CD4-positive, alpha-beta T cell treated with Interleukin-4 for 1 hour (primary cell): Measurements from ENCODE around the gene LRFN4.

Experiments
- DNase-seq, 2 donors: peaks; one replicate each; pipeline ENCODE4 v3.0.0-alpha.2; 2020 to 2022

The LRFN4 gene

DNA sequence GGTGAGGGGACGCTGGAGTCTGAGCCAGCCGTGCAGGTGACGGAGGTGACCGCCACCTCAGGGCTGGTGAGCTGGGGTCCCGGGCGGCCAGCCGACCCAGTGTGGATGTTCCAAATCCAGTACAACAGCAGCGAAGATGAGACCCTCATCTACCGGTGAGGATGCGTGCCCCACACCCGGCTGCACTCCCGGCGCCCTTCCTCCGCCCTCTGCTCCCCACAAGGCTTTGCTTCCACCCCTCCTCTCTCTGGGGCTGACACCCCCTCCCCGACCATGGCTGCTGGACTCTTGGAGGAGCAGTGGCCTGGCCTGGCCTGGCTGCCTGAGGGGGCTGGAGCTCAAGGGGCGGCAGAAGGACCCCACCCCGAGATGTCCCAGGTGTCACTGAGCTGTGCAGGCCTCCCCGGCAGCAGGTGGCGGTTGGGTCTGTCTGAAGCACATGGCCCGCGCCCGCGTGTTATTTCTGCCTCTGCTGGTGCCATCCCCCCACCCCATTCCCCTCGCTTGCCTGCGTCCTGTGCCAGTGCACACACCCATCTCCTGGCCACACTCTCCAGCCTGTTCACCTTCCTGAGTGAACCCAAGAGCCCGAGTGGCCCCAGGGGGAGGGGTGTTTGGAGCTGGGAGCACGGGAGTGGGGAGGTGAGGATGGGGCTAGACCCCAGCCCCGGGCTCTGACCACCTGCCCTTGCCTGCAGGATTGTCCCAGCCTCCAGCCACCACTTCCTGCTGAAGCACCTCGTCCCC, 2.2 kb downstream of the LRFN4 start:
- no peak for DNase-seq

DNA sequence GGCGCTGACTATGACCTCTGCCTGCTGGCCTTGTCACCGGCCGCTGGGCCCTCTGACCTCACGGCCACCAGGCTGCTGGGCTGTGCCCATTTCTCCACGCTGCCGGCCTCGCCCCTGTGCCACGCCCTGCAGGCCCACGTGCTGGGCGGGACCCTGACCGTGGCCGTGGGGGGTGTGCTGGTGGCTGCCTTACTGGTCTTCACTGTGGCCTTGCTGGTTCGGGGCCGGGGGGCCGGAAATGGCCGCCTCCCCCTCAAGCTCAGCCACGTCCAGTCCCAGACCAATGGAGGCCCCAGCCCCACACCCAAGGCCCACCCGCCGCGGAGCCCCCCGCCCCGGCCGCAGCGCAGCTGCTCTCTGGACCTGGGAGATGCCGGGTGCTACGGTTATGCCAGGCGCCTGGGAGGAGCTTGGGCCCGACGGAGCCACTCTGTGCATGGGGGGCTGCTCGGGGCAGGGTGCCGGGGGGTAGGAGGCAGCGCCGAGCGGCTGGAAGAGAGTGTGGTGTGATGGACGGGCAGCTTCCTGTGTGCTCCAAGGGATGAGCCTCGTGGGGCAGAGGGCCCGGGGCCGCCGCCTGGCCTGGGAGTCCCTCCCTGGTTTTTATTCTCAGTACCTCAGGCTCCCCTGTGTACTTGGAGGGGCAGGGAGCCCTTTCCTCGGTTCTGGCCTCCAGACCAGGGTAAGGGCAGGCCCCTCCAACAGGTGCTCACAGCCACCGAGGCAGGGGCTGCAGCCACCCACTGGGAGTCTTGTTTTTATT, 3.0 kb downstream of the LRFN4 start:
- DNase-seq, result no peak

GRCh38 chr11:66860449-66860831, 3.6 kb downstream of the LRFN4 start:
- no peak for DNase-seq

GRCh38 chr11:66861038-66861773, 4.3 kb downstream of the LRFN4 start:
- no peak for DNase-seq

GRCh38 chr11:66861774-66862558, 5.1 kb downstream of the LRFN4 start:
- no peak for DNase-seq

GRCh38 chr11:66862559-66863037, 5.7 kb downstream of the LRFN4 start:
- no peak for DNase-seq

- no peak for DNase-seq
These were observed 6.7 kb downstream of the LRFN4 start for GRCh38 chr11:66863428-66864125.

- no peak for DNase-seq
These were observed 7.5 kb downstream of the LRFN4 start for GRCh38 chr11:66864172-66864901.

GRCh38 chr11:66864924-66865697, 8.2 kb downstream of the LRFN4 start:
- no peak for DNase-seq

- DNase-seq, result no peak
These were observed 9.1 kb downstream of the LRFN4 start for GRCh38 chr11:66866007-66866406.

DNA sequence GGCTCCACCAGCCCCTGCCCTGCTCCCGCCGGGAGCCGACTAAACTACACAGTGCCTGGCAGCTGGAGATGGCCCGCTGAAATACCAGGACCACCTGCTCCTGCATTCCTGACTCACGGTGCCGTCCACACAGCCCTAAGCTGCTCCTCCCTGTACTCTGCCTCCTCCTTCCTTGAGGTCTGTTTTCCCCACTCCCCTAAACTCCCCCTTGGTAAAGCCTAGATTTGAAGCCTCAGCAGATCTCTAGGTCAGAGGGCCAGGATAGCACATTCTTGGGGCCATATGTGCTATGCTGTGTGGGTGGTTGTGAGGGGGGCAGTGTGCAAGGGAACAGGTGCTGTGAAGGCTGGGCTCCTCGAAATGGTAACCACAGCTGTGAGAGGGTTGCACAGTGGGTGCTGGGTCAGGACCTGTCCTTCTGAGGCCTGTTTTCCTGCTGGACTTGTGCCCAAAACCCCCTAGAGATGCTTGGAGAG, 9.7 kb downstream of the LRFN4 start:
- DNase-seq, result no peak

DNA sequence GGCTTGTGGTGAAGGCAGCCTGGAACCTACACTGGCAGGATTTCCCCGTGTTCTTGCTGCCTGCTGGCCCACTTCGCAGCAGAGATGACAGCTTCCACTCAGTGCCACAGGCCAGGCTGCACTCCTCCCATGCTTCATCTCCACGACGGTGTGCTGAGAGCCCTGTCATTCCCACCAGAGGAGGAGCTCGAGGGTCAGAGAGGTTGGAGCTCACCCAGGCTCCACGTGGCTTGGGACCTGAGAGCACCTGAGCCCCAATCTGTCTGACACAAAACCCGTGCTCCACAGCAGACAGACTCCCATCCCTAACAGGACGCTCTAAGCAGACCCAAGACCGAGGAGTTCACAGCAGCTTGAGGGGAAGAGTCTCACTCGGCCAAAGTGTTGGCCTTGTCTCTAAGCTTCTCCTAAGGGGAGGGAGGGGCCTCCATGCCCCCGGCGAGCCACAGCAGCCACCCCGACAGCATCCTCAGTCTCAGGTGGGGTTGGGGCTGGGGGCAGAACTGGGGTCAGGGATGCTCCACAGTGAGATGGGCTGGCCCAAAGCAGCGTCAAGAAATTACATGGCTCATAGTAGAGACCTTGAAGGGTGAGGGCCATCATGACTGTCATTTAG, 10.7 kb downstream of the LRFN4 start:
- DNase-seq, result no peak

DNA sequence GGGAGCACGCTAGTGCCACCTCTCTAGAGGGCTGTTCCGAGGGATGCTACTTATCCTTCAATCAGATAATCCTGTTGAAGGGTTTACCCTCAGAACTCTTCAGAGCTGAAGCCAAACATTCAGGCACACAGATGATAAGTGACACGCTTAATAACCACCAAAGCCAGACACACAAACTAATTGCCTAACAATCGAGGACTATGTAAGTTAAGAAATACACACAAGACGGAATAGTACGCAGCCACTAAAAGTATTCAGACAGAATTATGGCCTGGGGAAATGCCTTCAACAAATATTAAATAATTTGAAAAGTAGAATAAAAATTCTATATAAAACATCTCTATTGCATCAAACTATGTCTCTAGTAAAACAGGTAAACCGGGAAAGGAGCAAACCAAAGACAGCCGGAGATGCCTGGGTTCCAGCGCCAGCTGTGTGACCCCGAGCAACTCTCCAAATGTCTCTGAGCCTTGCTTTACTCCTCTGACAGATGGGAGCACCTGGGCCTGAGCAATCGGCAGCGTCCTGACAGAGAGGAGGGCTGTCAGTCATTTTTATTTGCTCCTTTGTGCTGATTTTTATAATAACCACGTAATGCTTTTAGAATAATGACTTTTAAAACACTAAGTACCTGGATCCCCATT, 11.3 kb downstream of the LRFN4 start:
- DNase-seq, result no peak

GRCh38 chr11:66868726-66869566, 12.1 kb downstream of the LRFN4 start:
- DNase-seq, result peak; percentile 78 to 80

- no peak for DNase-seq
These were observed 12.7 kb downstream of the LRFN4 start for GRCh38 chr11:66869567-66869870.

GRCh38 chr11:66870131-66870530, 13.3 kb downstream of the LRFN4 start:
- DNase-seq, result no peak

DNA sequence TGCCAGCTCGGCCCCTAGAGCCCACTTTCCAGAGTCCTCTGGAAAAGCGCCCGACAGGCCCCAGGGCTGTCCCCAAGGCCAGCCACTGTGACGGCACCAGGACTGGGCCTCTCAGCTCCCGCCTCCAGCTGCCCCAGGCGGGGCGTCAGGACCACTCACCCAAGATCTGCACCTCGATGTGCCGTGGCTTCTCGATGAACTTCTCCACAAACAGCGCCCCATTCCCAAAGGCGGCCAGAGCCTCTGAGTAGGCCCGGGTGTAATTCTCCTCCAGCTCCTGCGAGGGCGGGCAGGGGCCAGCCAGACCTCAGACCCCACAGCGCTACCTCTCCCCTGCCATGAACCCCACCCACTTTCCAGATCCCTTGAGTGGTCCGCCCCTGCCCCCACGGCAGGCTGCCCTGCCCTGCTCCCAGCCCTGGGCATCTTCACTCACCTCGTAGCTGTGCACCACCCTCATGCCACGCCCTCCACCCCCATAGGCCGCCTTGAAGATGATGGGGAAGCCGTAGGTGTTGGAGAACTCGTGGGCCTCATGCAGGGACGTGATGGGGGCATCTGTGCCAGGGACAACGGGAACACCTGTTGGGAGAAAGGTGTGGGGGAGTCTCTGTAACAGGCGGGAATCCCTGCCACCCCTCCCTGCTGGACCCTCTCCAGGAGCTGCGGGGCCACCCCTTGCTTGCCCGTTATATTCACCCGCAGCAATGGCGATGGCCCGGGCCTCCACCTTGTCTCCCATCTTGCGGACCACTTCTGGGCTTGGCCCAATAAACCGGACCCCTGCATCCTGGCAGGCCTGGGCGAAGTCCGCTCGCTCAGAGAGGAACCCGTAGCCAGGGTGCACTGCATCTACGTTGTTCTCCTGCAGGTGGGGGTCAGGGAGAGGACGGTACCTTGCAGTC, 14.0 kb downstream of the LRFN4 start:
- DNase-seq, result no peak

- DNase-seq, result no peak
These were observed 14.6 kb downstream of the LRFN4 start for GRCh38 chr11:66871521-66871901.
